ENCODE results near the gene ZNF672. TPM values are rescaled to one million over a fixed set of nuclear protein-coding genes. Genes with fewer than 3 reads are reported as not detected.
A peak's percentile ranks its signal among the peaks of the same experiment; 100 is the strongest.

The ZNF672 gene
- total and polyA plus RNA-seq, 2 of the 13 experiments (the other 11 are each of a cell fraction or from before 2014, with no cell fraction given): 17.2 to 22.9 TPM

DNA sequence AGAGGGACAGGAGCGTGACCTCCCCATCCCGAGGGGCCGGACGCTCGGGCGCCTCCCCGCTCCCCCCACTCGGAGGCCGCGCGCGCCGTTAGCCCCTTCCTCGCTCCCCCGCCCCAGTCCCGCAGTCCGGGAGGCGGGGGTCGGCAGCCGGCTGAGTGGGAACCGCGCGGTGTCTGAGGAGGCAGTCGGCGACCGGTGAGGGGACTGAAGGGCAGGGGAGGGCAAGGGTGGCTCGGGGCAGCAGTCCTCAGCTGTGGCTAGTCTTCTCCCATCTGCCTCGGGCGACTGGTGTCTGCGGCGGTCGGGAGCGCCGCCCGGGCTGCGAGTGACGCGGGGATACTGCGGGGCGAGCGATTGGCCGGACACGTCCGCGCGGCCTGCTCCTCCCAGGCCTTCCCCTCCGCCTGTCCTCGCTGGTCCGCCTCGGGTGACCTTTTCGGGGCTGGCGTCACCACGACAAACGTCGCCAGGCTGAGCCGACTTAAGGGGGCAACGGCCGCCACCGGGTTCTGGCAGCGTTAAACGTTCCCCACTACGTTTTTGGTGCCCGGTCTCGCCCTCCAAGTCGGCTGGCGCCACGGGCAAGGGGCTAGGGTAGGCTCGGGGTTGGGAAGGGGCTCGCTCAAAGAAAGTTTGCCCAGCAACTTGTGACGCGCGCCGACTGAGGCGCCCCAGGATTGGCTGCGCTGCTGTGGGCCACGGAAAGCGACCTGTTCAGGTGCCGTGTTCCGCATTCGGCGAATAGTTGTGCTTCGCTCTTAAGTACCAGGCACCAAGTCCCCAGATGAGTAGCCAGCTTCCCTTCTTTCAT lies 538 bp downstream of the ZNF672 start (continued):
- no peak for TF ChIP-seq ZNF276 (CRISPR knock-in tag; IDR thresholded peaks at IDR 0.05; ENCODE audit: low read depth)
- TF ChIP-seq ZNF446 (CRISPR knock-in tag; IDR thresholded peaks at IDR 0.05): 0 out of 2 replicates have a peak, but pooled peaks have one; percentile 51
- TF ChIP-seq RBAK (CRISPR knock-in tag; IDR thresholded peaks at IDR 0.05): peak; percentile 52; the same call in 1 of the 2 replicates
- no peak for TF ChIP-seq HMG20A (CRISPR knock-in tag; IDR thresholded peaks at IDR 0.05; ENCODE audit: borderline replicate concordance)
- no peak for TF ChIP-seq ZNF737 (CRISPR knock-in tag; IDR thresholded peaks at IDR 0.05; ENCODE audit: borderline replicate concordance)
- TF ChIP-seq KDM5B (CRISPR knock-in tag; IDR thresholded peaks at IDR 0.05; ENCODE audit: borderline replicate concordance): peak; percentile 85
- TF ChIP-seq, protein P1, sequence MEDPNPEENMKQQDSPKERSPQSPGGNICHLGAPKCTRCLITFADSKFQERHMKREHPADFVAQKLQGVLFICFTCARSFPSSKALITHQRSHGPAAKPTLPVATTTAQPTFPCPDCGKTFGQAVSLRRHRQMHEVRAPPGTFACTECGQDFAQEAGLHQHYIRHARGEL (CRISPR knock-in tag; IDR thresholded peaks at IDR 0.05): peak; percentile 68; the same call in 1 of the 2 replicates
- TF ChIP-seq HDAC2 (CRISPR knock-in tag; IDR thresholded peaks at IDR 0.05): peak; percentile 20
- TF ChIP-seq KDM4B (CRISPR knock-in tag; IDR thresholded peaks at IDR 0.05): peak; percentile 23; the same call in 1 of the 2 replicates
- TF ChIP-seq SRF (IDR thresholded peaks at IDR 0.05; ENCODE audit: low read depth, low read length): no peak
- TF ChIP-seq, protein P2, sequence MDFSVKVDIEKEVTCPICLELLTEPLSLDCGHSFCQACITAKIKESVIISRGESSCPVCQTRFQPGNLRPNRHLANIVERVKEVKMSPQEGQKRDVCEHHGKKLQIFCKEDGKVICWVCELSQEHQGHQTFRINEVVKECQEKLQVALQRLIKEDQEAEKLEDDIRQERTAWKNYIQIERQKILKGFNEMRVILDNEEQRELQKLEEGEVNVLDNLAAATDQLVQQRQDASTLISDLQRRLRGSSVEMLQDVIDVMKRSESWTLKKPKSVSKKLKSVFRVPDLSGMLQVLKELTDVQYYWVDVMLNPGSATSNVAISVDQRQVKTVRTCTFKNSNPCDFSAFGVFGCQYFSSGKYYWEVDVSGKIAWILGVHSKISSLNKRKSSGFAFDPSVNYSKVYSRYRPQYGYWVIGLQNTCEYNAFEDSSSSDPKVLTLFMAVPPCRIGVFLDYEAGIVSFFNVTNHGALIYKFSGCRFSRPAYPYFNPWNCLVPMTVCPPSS (IDR thresholded peaks at IDR 0.05): no peak
- TF ChIP-seq, protein P3, sequence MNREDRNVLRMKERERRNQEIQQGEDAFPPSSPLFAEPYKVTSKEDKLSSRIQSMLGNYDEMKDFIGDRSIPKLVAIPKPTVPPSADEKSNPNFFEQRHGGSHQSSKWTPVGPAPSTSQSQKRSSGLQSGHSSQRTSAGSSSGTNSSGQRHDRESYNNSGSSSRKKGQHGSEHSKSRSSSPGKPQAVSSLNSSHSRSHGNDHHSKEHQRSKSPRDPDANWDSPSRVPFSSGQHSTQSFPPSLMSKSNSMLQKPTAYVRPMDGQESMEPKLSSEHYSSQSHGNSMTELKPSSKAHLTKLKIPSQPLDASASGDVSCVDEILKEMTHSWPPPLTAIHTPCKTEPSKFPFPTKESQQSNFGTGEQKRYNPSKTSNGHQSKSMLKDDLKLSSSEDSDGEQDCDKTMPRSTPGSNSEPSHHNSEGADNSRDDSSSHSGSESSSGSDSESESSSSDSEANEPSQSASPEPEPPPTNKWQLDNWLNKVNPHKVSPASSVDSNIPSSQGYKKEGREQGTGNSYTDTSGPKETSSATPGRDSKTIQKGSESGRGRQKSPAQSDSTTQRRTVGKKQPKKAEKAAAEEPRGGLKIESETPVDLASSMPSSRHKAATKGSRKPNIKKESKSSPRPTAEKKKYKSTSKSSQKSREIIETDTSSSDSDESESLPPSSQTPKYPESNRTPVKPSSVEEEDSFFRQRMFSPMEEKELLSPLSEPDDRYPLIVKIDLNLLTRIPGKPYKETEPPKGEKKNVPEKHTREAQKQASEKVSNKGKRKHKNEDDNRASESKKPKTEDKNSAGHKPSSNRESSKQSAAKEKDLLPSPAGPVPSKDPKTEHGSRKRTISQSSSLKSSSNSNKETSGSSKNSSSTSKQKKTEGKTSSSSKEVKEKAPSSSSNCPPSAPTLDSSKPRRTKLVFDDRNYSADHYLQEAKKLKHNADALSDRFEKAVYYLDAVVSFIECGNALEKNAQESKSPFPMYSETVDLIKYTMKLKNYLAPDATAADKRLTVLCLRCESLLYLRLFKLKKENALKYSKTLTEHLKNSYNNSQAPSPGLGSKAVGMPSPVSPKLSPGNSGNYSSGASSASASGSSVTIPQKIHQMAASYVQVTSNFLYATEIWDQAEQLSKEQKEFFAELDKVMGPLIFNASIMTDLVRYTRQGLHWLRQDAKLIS (CRISPR knock-in tag; IDR thresholded peaks at IDR 0.05): no peak
- no peak for TF ChIP-seq ZNF33A (CRISPR knock-in tag; IDR thresholded peaks at IDR 0.05; ENCODE audit: borderline replicate concordance)
- no peak for TF ChIP-seq HOMEZ (CRISPR knock-in tag; IDR thresholded peaks at IDR 0.05; ENCODE audit: low read depth)
- no peak for TF ChIP-seq ZNF652 (CRISPR knock-in tag; IDR thresholded peaks at IDR 0.05; ENCODE audit: borderline replicate concordance, low read depth)
- no peak for TF ChIP-seq FOXM1 (CRISPR knock-in tag; IDR thresholded peaks at IDR 0.05)
- TF ChIP-seq CBFB (CRISPR knock-in tag; IDR thresholded peaks at IDR 0.05): no peak
- no peak for TF ChIP-seq SMC3 (IDR thresholded peaks at IDR 0.05; ENCODE audit: low read length)
- TF ChIP-seq, protein P4, sequence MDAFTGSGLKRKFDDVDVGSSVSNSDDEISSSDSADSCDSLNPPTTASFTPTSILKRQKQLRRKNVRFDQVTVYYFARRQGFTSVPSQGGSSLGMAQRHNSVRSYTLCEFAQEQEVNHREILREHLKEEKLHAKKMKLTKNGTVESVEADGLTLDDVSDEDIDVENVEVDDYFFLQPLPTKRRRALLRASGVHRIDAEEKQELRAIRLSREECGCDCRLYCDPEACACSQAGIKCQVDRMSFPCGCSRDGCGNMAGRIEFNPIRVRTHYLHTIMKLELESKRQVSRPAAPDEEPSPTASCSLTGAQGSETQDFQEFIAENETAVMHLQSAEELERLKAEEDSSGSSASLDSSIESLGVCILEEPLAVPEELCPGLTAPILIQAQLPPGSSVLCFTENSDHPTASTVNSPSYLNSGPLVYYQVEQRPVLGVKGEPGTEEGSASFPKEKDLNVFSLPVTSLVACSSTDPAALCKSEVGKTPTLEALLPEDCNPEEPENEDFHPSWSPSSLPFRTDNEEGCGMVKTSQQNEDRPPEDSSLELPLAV (CRISPR knock-in tag; conservative IDR thresholded peaks at IDR 0.05; ENCODE audit: low read depth): no peak

Data from HepG2 (cell line).